Tibial artery (tissue), 4 donors: ENCODE results near the gene PEX10.

Experiments used
- DNase-seq, 2 donors: peaks; one replicate each; pipeline ENCODE4 v3.0.0-alpha.2; 2019
- H3K27ac ChIP-seq, 2 donors: fragments of 200-600 bp; sonication (generic) in 1 of 2; 1 replicate in 1 of 2; 2 replicates in 1 of 2; pipeline ENCODE4 v1.5.1; 2018 to 2019; ENCODE audit warnings: mild to moderate bottlenecking in 1 of 2
- H3K27me3 ChIP-seq, 2 donors: fragments of 200-600 bp; sonication (generic) in 1 of 2; one replicate each; pipeline versions ENCODE4 v1.5.1 to v1.6.0; 2016 to 2019
- H3K36me3 ChIP-seq, 3 donors: fragments of 200-600 bp; sonication (generic) in 2 of 3; one replicate each; pipeline ENCODE4 v1.5.1; 2016 to 2019; ENCODE audit warnings: mild to moderate bottlenecking in 2 of 3
- H3K4me1 ChIP-seq, 4 donors: fragments of 200-600 bp; sonication (generic) in 2 of 4; 1 replicate in 3 of 4; 2 replicates in 1 of 4; pipeline ENCODE4 v1.5.1; 2016 to 2019
- H3K4me3 ChIP-seq, 2 donors: fragments of 200-600 bp; sonication (generic) in 1 of 2; 1 replicate in 1 of 2; 2 replicates in 1 of 2; pipeline ENCODE4 v1.5.1; 2018 to 2019; ENCODE audit warnings: mild to moderate bottlenecking in 2 of 2
- H3K9me3 ChIP-seq, 3 donors: fragments of 200-600 bp; sonication (generic) in 1 of 3; one replicate each; pipeline ENCODE4 v1.5.1; 2016 to 2019
- intact Hi-C: fragments of 100-400 bp; cut with DNase I; formaldehyde crosslinking; loops from one replicate; pipeline ENCODE4 v1.15.0; 2023; ENCODE audit warnings: low total_unique reads
- TF ChIP-seq, protein P1 (sequence below), 2 experiments: fragments of 200-600 bp in 1 of 2; fragments of 450-650 bp in 1 of 2; IDR thresholded peaks; one replicate each; pipeline ENCODE4 v1.5.1; 2017 to 2019; ENCODE audit warnings: antibody characterized with exemption in 2 of 2, mild to moderate bottlenecking in 1 of 2, moderate library complexity in 1 of 2

The PEX10 gene

DNA sequence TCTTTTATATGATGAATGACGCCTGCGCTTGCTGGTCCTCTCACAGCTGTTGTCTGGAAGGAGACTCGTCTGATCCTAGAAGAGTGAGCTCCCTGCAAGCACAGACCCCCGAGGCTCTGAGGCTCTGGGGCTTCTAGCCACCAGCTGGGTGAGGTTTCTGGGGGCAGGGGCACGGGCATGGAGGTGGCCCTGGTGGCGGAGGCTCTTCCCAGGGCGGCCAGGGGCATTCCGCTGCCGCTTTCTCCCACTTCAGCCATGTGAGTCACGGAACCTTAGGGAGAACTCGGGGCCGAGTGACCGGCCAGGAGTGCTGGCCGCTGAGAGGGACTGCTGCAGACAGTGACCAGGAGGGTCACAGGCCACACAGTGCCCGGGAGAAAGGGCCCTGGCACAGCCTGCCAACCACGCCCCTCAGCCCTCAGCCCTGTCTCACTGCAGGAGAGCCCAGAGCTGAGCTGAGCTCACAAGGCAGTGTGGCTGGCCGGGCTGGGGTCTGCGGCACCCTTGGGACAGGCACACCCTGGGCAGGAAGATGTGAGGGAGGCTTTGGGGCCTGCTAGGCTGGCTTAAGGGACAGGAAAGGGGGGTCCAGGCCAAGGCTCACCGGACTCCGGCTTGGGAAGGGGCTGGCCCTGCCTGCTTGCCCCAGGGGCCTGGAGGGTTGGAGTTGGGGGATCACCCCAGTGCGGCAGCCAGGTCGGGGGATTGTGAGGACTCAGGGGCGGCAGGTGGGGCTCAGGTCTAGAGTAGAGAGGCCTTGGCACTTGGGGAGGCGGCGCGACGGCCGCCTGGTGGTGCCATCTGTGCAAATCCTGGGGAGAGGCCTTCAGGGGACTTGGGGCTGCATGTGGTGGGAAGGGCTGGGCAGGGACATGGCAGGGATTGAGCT is 56.7 kb downstream of the PEX10 start:
- TF ChIP-seq, protein P1, sequence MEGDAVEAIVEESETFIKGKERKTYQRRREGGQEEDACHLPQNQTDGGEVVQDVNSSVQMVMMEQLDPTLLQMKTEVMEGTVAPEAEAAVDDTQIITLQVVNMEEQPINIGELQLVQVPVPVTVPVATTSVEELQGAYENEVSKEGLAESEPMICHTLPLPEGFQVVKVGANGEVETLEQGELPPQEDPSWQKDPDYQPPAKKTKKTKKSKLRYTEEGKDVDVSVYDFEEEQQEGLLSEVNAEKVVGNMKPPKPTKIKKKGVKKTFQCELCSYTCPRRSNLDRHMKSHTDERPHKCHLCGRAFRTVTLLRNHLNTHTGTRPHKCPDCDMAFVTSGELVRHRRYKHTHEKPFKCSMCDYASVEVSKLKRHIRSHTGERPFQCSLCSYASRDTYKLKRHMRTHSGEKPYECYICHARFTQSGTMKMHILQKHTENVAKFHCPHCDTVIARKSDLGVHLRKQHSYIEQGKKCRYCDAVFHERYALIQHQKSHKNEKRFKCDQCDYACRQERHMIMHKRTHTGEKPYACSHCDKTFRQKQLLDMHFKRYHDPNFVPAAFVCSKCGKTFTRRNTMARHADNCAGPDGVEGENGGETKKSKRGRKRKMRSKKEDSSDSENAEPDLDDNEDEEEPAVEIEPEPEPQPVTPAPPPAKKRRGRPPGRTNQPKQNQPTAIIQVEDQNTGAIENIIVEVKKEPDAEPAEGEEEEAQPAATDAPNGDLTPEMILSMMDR (IDR thresholded peaks at IDR 0.05), result no peak
- no peak overlapping the region for H3K27ac ChIP-seq
- peaks cover 0 to 33% (median 27%) of the 10 kb centered on the region in 4 donors for H3K4me1 ChIP-seq
- H3K27me3 ChIP-seq, result no peaks in the 10 kb centered on the region
- no peaks in the 10 kb centered on the region for H3K9me3 ChIP-seq
- H3K4me3 ChIP-seq, result no peak overlapping the region
- intact Hi-C loops, result no loop called here
- H3K36me3 ChIP-seq, result peaks cover 0 to 4% (median 0%) of the 10 kb centered on the region in 3 donors
- DNase-seq, result peak in 1 of 2 donors; percentile 65

DNA sequence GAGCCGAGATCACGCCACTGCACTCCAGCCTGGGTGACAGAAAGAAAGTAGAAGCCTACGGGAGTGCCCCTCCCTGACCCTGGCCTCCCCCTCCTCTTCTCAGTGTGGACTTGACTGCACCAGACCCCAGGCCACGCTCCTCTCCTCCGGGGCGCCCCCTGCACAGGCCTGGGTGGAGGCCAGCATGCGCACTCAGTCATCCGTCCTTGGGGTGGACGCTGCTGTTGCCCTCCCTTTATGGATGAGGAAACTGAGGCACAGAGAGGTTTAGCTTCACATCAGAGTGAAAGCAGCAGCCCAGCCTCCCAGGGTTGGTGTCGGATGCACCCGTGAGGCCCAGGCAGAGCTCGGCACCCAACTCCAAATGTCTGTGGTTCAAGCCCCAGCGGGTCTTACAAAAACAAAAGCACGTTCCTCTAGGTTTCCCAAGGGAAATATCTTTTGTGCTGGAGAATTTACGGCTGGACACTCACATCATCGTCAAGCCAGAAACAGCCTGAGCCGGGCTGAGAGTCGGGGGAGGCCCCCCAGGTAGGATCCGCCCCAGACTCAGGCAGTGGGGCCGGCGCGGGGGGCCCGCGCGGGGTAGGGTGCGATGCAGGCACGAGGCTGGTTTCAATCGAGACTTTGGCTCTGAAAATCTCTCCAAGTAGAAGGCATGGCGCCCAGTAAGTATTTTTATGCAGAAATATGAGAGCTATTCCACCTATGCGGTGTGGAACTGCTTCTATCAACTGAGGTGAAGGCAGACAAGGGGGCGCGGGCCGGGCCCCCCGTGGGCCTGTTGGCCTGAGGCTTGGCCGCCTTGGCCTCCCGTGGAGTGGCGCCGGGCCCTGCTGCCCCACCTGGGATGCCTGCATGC is 57.6 kb downstream of the PEX10 start:
- no peak overlapping the region for H3K4me3 ChIP-seq
- no peaks in the 10 kb centered on the region for H3K9me3 ChIP-seq
- peak in 1 of 2 donors; percentile 44 for DNase-seq
- no peaks in the 10 kb centered on the region for H3K27me3 ChIP-seq
- peaks cover 0 to 26% (median 25%) of the 10 kb centered on the region in 4 donors for H3K4me1 ChIP-seq
- no peak overlapping the region for H3K27ac ChIP-seq
- TF ChIP-seq, protein P1 (IDR thresholded peaks at IDR 0.05), result no peak
- intact Hi-C loops, result no loop called here
- H3K36me3 ChIP-seq, result peaks cover 0 to 4% (median 0%) of the 10 kb centered on the region in 3 donors
